OCI-LY7 (cell line): Measurements from ENCODE around the gene IFNK. TPM values are rescaled to one million over a fixed set of nuclear protein-coding genes. Genes with fewer than 3 reads are reported as not detected.

Experiments used
- BruUV-seq: library from RNA; stranded (reverse); fragments of 400-500 nt; replicated peaks from 2 replicates; lab custom pipeline; 2021; lab: Mats Ljungman, UMichigan
- CTCF ChIA-PET: fragments of 300-600 bp; sonication (Branson Sonifier 250); formaldehyde crosslinking; loops from one replicate; lab custom pipeline; 2022; ENCODE audit warnings: antibody characterized with exemption; ENCODE audit not compliant: unreplicated experiment; lab: Charles Lee
- POLR2A ChIA-PET: fragments of 300-600 bp; sonication (Branson Sonifier 250); formaldehyde crosslinking; loops from one replicate; lab custom pipeline; 2022; ENCODE audit warnings: antibody characterized with exemption; lab: Charles Lee
- DNase-seq: peaks from one replicate; pipeline ENCODE4 v3.0.0-alpha.2; 2015; ENCODE audit warnings: low spot score
- H2AFZ ChIP-seq: fragments of 200-600 bp; sonication (generic), shearing (Covaris generic); 2 replicates; pipeline ENCODE4 v1.6.1; 2014; ENCODE audit warnings: mild to moderate bottlenecking, antibody characterized with exemption, low read length, moderate library complexity
- H3K27ac ChIP-seq: fragments of 200-600 bp; sonication (generic); 2 replicates; pipeline ENCODE4 v1.5.1; 2014; ENCODE audit warnings: mixed run types, low read depth, mild to moderate bottlenecking, moderate library complexity, low read length, inconsistent platforms; ENCODE audit not compliant: poor library complexity, severe bottlenecking
- H3K36me3 ChIP-seq: fragments of 200-600 bp; sonication (generic); 2 replicates; pipeline ENCODE4 v1.6.1; 2014; ENCODE audit warnings: mild to moderate bottlenecking, antibody characterized with exemption, low read length, moderate library complexity, mixed read lengths; ENCODE audit not compliant: insufficient read depth
- H3K4me1 ChIP-seq: fragments of 200-600 bp; sonication (generic); 2 replicates; pipeline ENCODE4 v1.5.1; 2014; ENCODE audit warnings: mild to moderate bottlenecking, low read length; ENCODE audit not compliant: insufficient read depth, poor library complexity, severe bottlenecking
- H3K4me2 ChIP-seq: fragments of 200-600 bp; sonication (generic); 2 replicates; pipeline ENCODE4 v1.6.1; 2014; ENCODE audit warnings: mild to moderate bottlenecking, low read length
- H3K4me3 ChIP-seq: fragments of 200-600 bp; sonication (generic); 2 replicates; pipeline ENCODE4 v1.5.1; 2014; ENCODE audit warnings: mild to moderate bottlenecking, low read depth, low read length; ENCODE audit not compliant: poor library complexity, severe bottlenecking
- H3K79me2 ChIP-seq: fragments of 200-600 bp; sonication (generic); 2 replicates; pipeline ENCODE4 v1.6.1; 2016; ENCODE audit warnings: low read depth, mild to moderate bottlenecking, low read length, moderate library complexity, mixed read lengths; ENCODE audit not compliant: insufficient read depth
- H3K9me2 ChIP-seq: fragments of 200-600 bp; sonication (generic); 2 replicates; pipeline ENCODE4 v1.6.1; 2016; ENCODE audit warnings: mild to moderate bottlenecking, low read length, mixed read lengths; ENCODE audit not compliant: insufficient read depth
- H3K9me3 ChIP-seq: fragments of 200-600 bp; sonication (generic); 2 replicates; pipeline ENCODE4 v1.6.1; 2014; ENCODE audit warnings: mild to moderate bottlenecking, mixed run types, low read length, mixed read lengths
- H4K20me1 ChIP-seq: fragments of 200-600 bp; sonication (generic); 2 replicates; pipeline ENCODE4 v1.6.1; 2014; ENCODE audit warnings: mild to moderate bottlenecking, antibody characterized with exemption, low read length, moderate library complexity, mixed read lengths; ENCODE audit not compliant: insufficient read depth
- CTCF ChIP-seq: fragments of 200-600 bp; sonication (generic); conservative IDR thresholded peaks from 2 replicates; pipeline ENCODE4 v1.5.1; 2014; ENCODE audit warnings: mild to moderate bottlenecking, antibody characterized with exemption, low read length, moderate library complexity, mixed read lengths
- EZH2phosphoT487 ChIP-seq: fragments of 200-600 bp; sonication (generic); IDR thresholded peaks from 2 replicates; pipeline ENCODE4 v1.6.1; 2018; ENCODE audit warnings: low read depth, borderline replicate concordance, mild to moderate bottlenecking, mixed run types, antibody characterized with exemption, low read length, moderate library complexity, mixed read lengths
- intact Hi-C: fragments of 100-400 bp; cut with micrococcal nuclease; formaldehyde crosslinking; loops from one replicate; pipeline ENCODE4 v1.10.0; 2022; ENCODE audit not compliant: unreplicated experiment
- total RNA-seq, 2 experiments: library from RNA; depleted of rRNA in 1 of 2; stranded (reverse); fragments of >200 nt in 1 of 2; shearing (Covaris generic) in 1 of 2; gene quantifications; 2 replicates each; pipeline ENCODE4 v1.2.3, GENCODE V29; 2014 to 2022

IFNK gene
- total RNA-seq, 2 experiments from 2014 or later, result not detected

- BruUV-seq, result no TSS peak
- Histone ChIP-seq H3K9me2 (0 out of 2 replicates have a peak, but pooled peaks cover 3% of the 10 kb centered on the region), H3K36me3 (peaks cover 66% of the 10 kb centered on the region), H3K4me3 (no peak overlapping the region), H3K27ac (no peak overlapping the region), H3K4me1 (no peaks in the 10 kb centered on the region), H3K4me2 (no peak overlapping the region), H2AFZ (no peak overlapping the region), H3K9me3 (no peaks in the 10 kb centered on the region), H4K20me1 (no peaks in the 10 kb centered on the region), H3K79me2 (no peaks in the 10 kb centered on the region)
- DNase-seq, result no peak
- intact Hi-C loops, result no loop called here
- TF ChIP-seq CTCF (no peak), EZH2phosphoT487 (no peak)
- ChIA-PET CTCF (no interaction called here), POLR2A (interaction anchor here (0.7 to 1.0 kb wide), 2 partner anchors 8 to 14 kb away, joined by 3 to 4 read pairs; no protein-coding TSS in a partner anchor)
Observed at GRCh38 chr9:27554712-27555111, 30.6 kb downstream of the IFNK start.

GRCh38 chr9:27556470-27556869 is 32.4 kb downstream of the IFNK start:
- Histone ChIP-seq H3K9me3 (no peaks in the 10 kb centered on the region), H4K20me1 (no peaks in the 10 kb centered on the region), H3K79me2 (no peaks in the 10 kb centered on the region), H2AFZ (no peak overlapping the region), H3K4me1 (no peaks in the 10 kb centered on the region), H3K9me2 (0 out of 2 replicates have a peak, but pooled peaks cover 3% of the 10 kb centered on the region), H3K27ac (no peak overlapping the region), H3K36me3 (peaks cover 79% of the 10 kb centered on the region), H3K4me3 (no peak overlapping the region), H3K4me2 (no peak overlapping the region)
- no peak for DNase-seq
- intact Hi-C loops, result no loop called here
- BruUV-seq, result no TSS peak
- no peak for TF ChIP-seq CTCF
- TF ChIP-seq EZH2phosphoT487, result no peak
- CTCF ChIA-PET, result no interaction called here
- POLR2A ChIA-PET, result interaction anchor here (0.7 to 1.6 kb wide), 2 partner anchors 10 to 12 kb away, joined by 3 to 5 read pairs; no protein-coding TSS in a partner anchor

- Histone ChIP-seq H3K79me2 (no peaks in the 10 kb centered on the region), H3K9me3 (no peaks in the 10 kb centered on the region), H2AFZ (no peak overlapping the region), H3K4me3 (no peak overlapping the region), H3K27ac (no peak overlapping the region), H3K4me2 (no peak overlapping the region), H3K4me1 (no peaks in the 10 kb centered on the region), H3K9me2 (0 out of 2 replicates have a peak, but pooled peaks cover 3% of the 10 kb centered on the region), H3K36me3 (peaks cover 78% of the 10 kb centered on the region), H4K20me1 (no peaks in the 10 kb centered on the region)
- POLR2A ChIA-PET, result interaction anchor here (0.7 to 1.3 kb wide), 3 partner anchors 10 to 566 kb away, joined by 3 to 7 read pairs (median 4); partner anchors contain the start of gene C9orf72
- intact Hi-C loops, result no loop called here
- DNase-seq, result no peak
- CTCF ChIA-PET, result no interaction called here
- TF ChIP-seq CTCF (no peak), EZH2phosphoT487 (no peak)
- no TSS peak for BruUV-seq
Observed at GRCh38 chr9:27558307-27558706, 34.2 kb downstream of the IFNK start.
